OCI-LY7 (cell line): ENCODE results near the gene SEC11C. TPM values are rescaled to one million over a fixed set of nuclear protein-coding genes. Genes with fewer than 3 reads are reported as not detected.
A peak's percentile ranks its signal among the peaks of the same experiment; 100 is the strongest.

ENCODE experiments used
- Bru-seq: library from RNA; stranded (reverse); fragments of 400-500 nt; gene quantifications from one replicate; lab custom pipeline; 2021; lab: Mats Ljungman, UMichigan
- BruChase-seq, 2 experiments: library from RNA; stranded (reverse); fragments of 400-500 nt; gene quantifications; one replicate each; lab custom pipeline; 2021; lab: Mats Ljungman, UMichigan
- BruUV-seq: library from RNA; stranded (reverse); fragments of 400-500 nt; replicated peaks from 2 replicates; lab custom pipeline; 2021; lab: Mats Ljungman, UMichigan
- CTCF ChIA-PET: fragments of 300-600 bp; sonication (Branson Sonifier 250); formaldehyde crosslinking; loops from one replicate; lab custom pipeline; 2022; ENCODE audit warnings: antibody characterized with exemption; ENCODE audit not compliant: unreplicated experiment; lab: Charles Lee
- POLR2A ChIA-PET: fragments of 300-600 bp; sonication (Branson Sonifier 250); formaldehyde crosslinking; loops from one replicate; lab custom pipeline; 2022; ENCODE audit warnings: antibody characterized with exemption; lab: Charles Lee
- DNase-seq: peaks from one replicate; pipeline ENCODE4 v3.0.0-alpha.2; 2015; ENCODE audit warnings: low spot score
- H2AFZ ChIP-seq: fragments of 200-600 bp; sonication (generic), shearing (Covaris generic); 2 replicates; pipeline ENCODE4 v1.6.1; 2014; ENCODE audit warnings: mild to moderate bottlenecking, antibody characterized with exemption, low read length, moderate library complexity
- H3K27ac ChIP-seq: fragments of 200-600 bp; sonication (generic); 2 replicates; pipeline ENCODE4 v1.5.1; 2014; ENCODE audit warnings: mixed run types, low read depth, mild to moderate bottlenecking, moderate library complexity, low read length, inconsistent platforms; ENCODE audit not compliant: poor library complexity, severe bottlenecking
- H3K36me3 ChIP-seq: fragments of 200-600 bp; sonication (generic); 2 replicates; pipeline ENCODE4 v1.6.1; 2014; ENCODE audit warnings: mild to moderate bottlenecking, antibody characterized with exemption, low read length, moderate library complexity, mixed read lengths; ENCODE audit not compliant: insufficient read depth
- H3K4me1 ChIP-seq: fragments of 200-600 bp; sonication (generic); 2 replicates; pipeline ENCODE4 v1.5.1; 2014; ENCODE audit warnings: mild to moderate bottlenecking, low read length; ENCODE audit not compliant: insufficient read depth, poor library complexity, severe bottlenecking
- H3K4me2 ChIP-seq: fragments of 200-600 bp; sonication (generic); 2 replicates; pipeline ENCODE4 v1.6.1; 2014; ENCODE audit warnings: mild to moderate bottlenecking, low read length
- H3K4me3 ChIP-seq: fragments of 200-600 bp; sonication (generic); 2 replicates; pipeline ENCODE4 v1.5.1; 2014; ENCODE audit warnings: mild to moderate bottlenecking, low read depth, low read length; ENCODE audit not compliant: poor library complexity, severe bottlenecking
- H3K79me2 ChIP-seq: fragments of 200-600 bp; sonication (generic); 2 replicates; pipeline ENCODE4 v1.6.1; 2016; ENCODE audit warnings: low read depth, mild to moderate bottlenecking, low read length, moderate library complexity, mixed read lengths; ENCODE audit not compliant: insufficient read depth
- H3K9me2 ChIP-seq: fragments of 200-600 bp; sonication (generic); 2 replicates; pipeline ENCODE4 v1.6.1; 2016; ENCODE audit warnings: mild to moderate bottlenecking, low read length, mixed read lengths; ENCODE audit not compliant: insufficient read depth
- H3K9me3 ChIP-seq: fragments of 200-600 bp; sonication (generic); 2 replicates; pipeline ENCODE4 v1.6.1; 2014; ENCODE audit warnings: mild to moderate bottlenecking, mixed run types, low read length, mixed read lengths
- H4K20me1 ChIP-seq: fragments of 200-600 bp; sonication (generic); 2 replicates; pipeline ENCODE4 v1.6.1; 2014; ENCODE audit warnings: mild to moderate bottlenecking, antibody characterized with exemption, low read length, moderate library complexity, mixed read lengths; ENCODE audit not compliant: insufficient read depth
- CTCF ChIP-seq: fragments of 200-600 bp; sonication (generic); conservative IDR thresholded peaks from 2 replicates; pipeline ENCODE4 v1.5.1; 2014; ENCODE audit warnings: mild to moderate bottlenecking, antibody characterized with exemption, low read length, moderate library complexity, mixed read lengths
- EZH2phosphoT487 ChIP-seq: fragments of 200-600 bp; sonication (generic); IDR thresholded peaks from 2 replicates; pipeline ENCODE4 v1.6.1; 2018; ENCODE audit warnings: low read depth, borderline replicate concordance, mild to moderate bottlenecking, mixed run types, antibody characterized with exemption, low read length, moderate library complexity, mixed read lengths
- intact Hi-C: fragments of 100-400 bp; cut with micrococcal nuclease; formaldehyde crosslinking; loops from one replicate; pipeline ENCODE4 v1.10.0; 2022; ENCODE audit not compliant: unreplicated experiment
- long read RNA-seq: library from polyadenylated mRNA; stranded (forward); transcript quantifications from one replicate; pipeline ENCODE4 v2.0.0, GENCODE V29; 2022
- total RNA-seq, 2 experiments: library from RNA; depleted of rRNA in 1 of 2; stranded (reverse); fragments of >200 nt in 1 of 2; shearing (Covaris generic) in 1 of 2; gene quantifications; 2 replicates each; pipeline ENCODE4 v1.2.3, GENCODE V29; 2014 to 2022

SEC11C gene
- total RNA-seq (2014; rRNA removed; shearing (Covaris generic)) (37.4 and 52.6 TPM in 2 replicates), total RNA-seq (2022) (64.9 and 77.7 TPM in 2 replicates), Bru-seq, nascent RNA (percentile 76 among the genes with signal in this experiment), BruChase-seq, experiment 1, labeled RNA remaining after a 6-hour chase (percentile 86 among the genes with signal in this experiment), BruChase-seq, experiment 2, labeled RNA remaining after a 2-hour chase (percentile 80 among the genes with signal in this experiment)
- long read RNA-seq, transcript SEC11C-202 (4 exons, 2,054 nt): minor isoform, 6 of 79 reads
- long read RNA-seq, transcript SEC11C-204 (6 exons, 1,202 nt): major isoform, 53 of 79 reads
- long read RNA-seq, partial matches to known transcripts: 4 of 79 reads
- long read RNA-seq, other reads (novel, unspliced or antisense): 13 of 79 reads

GRCh38 chr18:59139615-59140301, at the start of gene SEC11C:
SEC11C (plus strand) TSS chr18:59139884; CDS start chr18:59139949, 65 bp downstream.
- Histone ChIP-seq H3K9me2 (no peaks in the 10 kb centered on the region), H3K79me2 (peaks cover 47% of the 10 kb centered on the region), H3K4me3 (peak within 1 kb of the TSS; percentile 92)

GRCh38 chr18:59090966-59091603, 48.6 kb upstream of the SEC11C start:
- Histone ChIP-seq H3K36me3 (no peaks in the 10 kb centered on the region), H3K27ac (no peak overlapping the region), H3K79me2 (no peaks in the 10 kb centered on the region), H2AFZ (no peak overlapping the region), H3K9me2 (no peaks in the 10 kb centered on the region), H4K20me1 (no peaks in the 10 kb centered on the region), H3K4me3 (no peak overlapping the region), H3K4me1 (peaks cover 11% of the 10 kb centered on the region), H3K9me3 (no peaks in the 10 kb centered on the region), H3K4me2 (no peak overlapping the region)
- ChIA-PET POLR2A (no interaction called here), CTCF (no interaction called here)
- no peak for DNase-seq
- TF ChIP-seq CTCF (no peak), EZH2phosphoT487 (no peak)
- intact Hi-C loops: no loop called here
- BruUV-seq: no TSS peak

More at GRCh38 chr18:59139615-59140301, at the start of gene SEC11C:
- no TSS peak for BruUV-seq
- ChIA-PET POLR2A (interaction anchor here (1.7 kb wide), 1 partner anchor 55 kb away, joined by 5 read pairs; no protein-coding TSS in a partner anchor), CTCF (no interaction called here)
- peak within 1 kb of the TSS; percentile 59 for H3K27ac ChIP-seq
- intact Hi-C loops: loop anchor here (1.0 to 10.0 kb wide), 2 partner anchors 54 to 215 kb away; partner anchors contain the start of gene LMAN1
- peaks cover 28% of the 10 kb centered on the region for H3K4me1 ChIP-seq
- DNase-seq: peak; percentile 93
- no peaks in the 10 kb centered on the region for H3K36me3 ChIP-seq
- TF ChIP-seq EZH2phosphoT487: no peak
- TF ChIP-seq CTCF: no peak
- peak within 1 kb of the TSS; percentile 95 for H3K4me2 ChIP-seq
- no peaks in the 10 kb centered on the region for H3K9me3 ChIP-seq
- H2AFZ ChIP-seq: peak within 1 kb of the TSS; percentile 83; the same call in 1 of the 2 replicates
- H4K20me1 ChIP-seq: peaks cover 4% of the 10 kb centered on the region; the same call in 1 of the 2 replicates
